SK-N-SH (cell line): ENCODE results near the gene NPIPB4. TPM values are rescaled to one million over a fixed set of nuclear protein-coding genes. Genes with fewer than 3 reads are reported as not detected.
"Not testable (repeated sequence)": the region's sequence is repeated elsewhere in the genome, so short reads cannot be mapped to it uniquely, and the experiment has no call there.

Experiments
- CTCF ChIA-PET: fragments of 300-600, 350-600 bp; formaldehyde crosslinking; extraction: SDS; loops from one replicate; lab custom pipeline; 2021; lab: Yijun Ruan, JAX
- POLR2A ChIA-PET: fragments of 350-600 bp; sonication (Branson Sonifier 250); formaldehyde crosslinking; extraction: SDS; loops from one replicate; lab custom pipeline; 2020; ENCODE audit warnings: antibody characterized with exemption, inconsistent platforms; lab: Yijun Ruan, JAX
- DNase-seq: peaks from one replicate; pipeline ENCODE4 v3.0.0; 2012
- H2AFZ ChIP-seq: fragments of 200-600 bp; sonication (generic); 2 replicates; pipeline ENCODE4 v1.8.1; 2016; ENCODE audit warnings: antibody characterized with exemption, mild to moderate bottlenecking, low read depth
- H3F3A ChIP-seq: fragments of 200-600 bp; sonication (generic); replicated peaks from 2 replicates; pipeline ENCODE3; 2016; ENCODE audit warnings: antibody characterized with exemption, mild to moderate bottlenecking; ENCODE audit not compliant: insufficient read depth
- H3K27ac ChIP-seq, 2 experiments: fragments of 200-500 bp in 1 of 2; fragments of 200-600 bp in 1 of 2; sonication (Bioruptor generic) in 1 of 2; sonication (generic), shearing (Covaris generic) in 1 of 2; 2 replicates each; pipeline versions ENCODE4 v1.5.1 to v1.6.1; 2014 to 2016; ENCODE audit warnings: low read depth in 2 of 2, inconsistent platforms in 1 of 2, low read length in 1 of 2, mild to moderate bottlenecking in 1 of 2, mixed read lengths in 1 of 2
- H3K27me3 ChIP-seq: fragments of 200-600 bp; sonication (generic), shearing (Covaris generic); 2 replicates; pipeline ENCODE4 v1.6.1; 2016; ENCODE audit warnings: mixed run types; ENCODE audit not compliant: insufficient read depth
- H3K36me3 ChIP-seq, 2 experiments: fragments of 200-500 bp in 1 of 2; fragments of 200-600 bp in 1 of 2; sonication (Bioruptor generic) in 1 of 2; sonication (generic) in 1 of 2; replicated peaks in 1 of 2; 2 replicates each; pipeline versions ENCODE3 to v1.5.1; 2014 to 2016; ENCODE audit warnings: low read length in 1 of 2, mild to moderate bottlenecking in 1 of 2; ENCODE audit not compliant: insufficient read depth in 2 of 2, control insufficient read depth in 1 of 2
- H3K4me1 ChIP-seq, 2 experiments: fragments of 200-500 bp in 1 of 2; fragments of 200-600 bp in 1 of 2; sonication (Bioruptor generic) in 1 of 2; sonication (generic), shearing (Covaris generic) in 1 of 2; 2 replicates each; pipeline versions ENCODE4 v1.5.1 to v1.6.1; 2014 to 2016; ENCODE audit warnings: low read depth in 1 of 2, low read length in 1 of 2, mixed run types in 1 of 2; ENCODE audit not compliant: insufficient read depth in 2 of 2, control insufficient read depth in 1 of 2
- H3K4me2 ChIP-seq: fragments of 200-600 bp; sonication (generic), shearing (Covaris generic); 2 replicates; pipeline ENCODE4 v1.6.1; 2017; ENCODE audit warnings: mixed run types
- H3K4me3 ChIP-seq, 2 experiments: fragments of 200-500 bp in 1 of 2; fragments of 200-600 bp in 1 of 2; sonication (Bioruptor generic) in 1 of 2; sonication (generic), shearing (Covaris generic) in 1 of 2; 2 replicates each; pipeline versions ENCODE4 v1.5.1 to v1.8.1; 2014 to 2016; ENCODE audit warnings: low read depth in 2 of 2, inconsistent platforms in 1 of 2, low read length in 1 of 2, mild to moderate bottlenecking in 1 of 2, mixed read lengths in 1 of 2, moderate library complexity in 1 of 2
- H3K79me2 ChIP-seq: fragments of 200-600 bp; sonication (generic); 2 replicates; pipeline ENCODE4 v1.8.1; 2017; ENCODE audit warnings: mild to moderate bottlenecking; ENCODE audit not compliant: insufficient read depth
- H3K9ac ChIP-seq: fragments of 200-600 bp; sonication (generic); 2 replicates; pipeline ENCODE4 v1.6.1; 2017; ENCODE audit warnings: mixed run types
- H3K9me2 ChIP-seq: fragments of 200-600 bp; sonication (generic); 2 replicates; pipeline ENCODE4 v1.6.1; 2017; ENCODE audit warnings: mixed run types
- H3K9me3 ChIP-seq: fragments of 200-600 bp; sonication (generic); 2 replicates; pipeline ENCODE4 v1.6.1; 2017; ENCODE audit warnings: mixed run types, mild to moderate bottlenecking, moderate library complexity
- H4K20me1 ChIP-seq: fragments of 200-600 bp; sonication (generic); 2 replicates; pipeline ENCODE4 v1.6.1; 2017; ENCODE audit warnings: mild to moderate bottlenecking, mixed run types; ENCODE audit not compliant: insufficient read depth
- CHD2 ChIP-seq: fragments of 150-350 bp; IDR thresholded peaks from 2 replicates; pipeline ENCODE4 v1.6.1; 2018; ENCODE audit warnings: low read length; ENCODE audit not compliant: partially characterized antibody
- ELF1 ChIP-seq: IDR thresholded peaks from 2 replicates; pipeline ENCODE4 v1.4.0; 2012
- GABPA ChIP-seq: IDR thresholded peaks from 2 replicates; pipeline ENCODE4 v1.4.0; 2012; ENCODE audit warnings: low read depth, mild to moderate bottlenecking
- MXI1 ChIP-seq: IDR thresholded peaks from 2 replicates; pipeline ENCODE4 v1.6.1; 2012; ENCODE audit warnings: mild to moderate bottlenecking, low read depth, low read length, improper control_type of control experiment
- POLR2AphosphoS5 ChIP-seq: IDR thresholded peaks from 2 replicates; pipeline ENCODE4 v1.6.1; 2012; ENCODE audit warnings: low read depth, low read length
- TAF1 ChIP-seq: IDR thresholded peaks from 2 replicates; pipeline ENCODE4 v1.6.1; 2012; ENCODE audit warnings: low read depth, mild to moderate bottlenecking, low read length, moderate library complexity, borderline replicate concordance
- YY1 ChIP-seq: IDR thresholded peaks from 2 replicates; pipeline ENCODE4 v1.4.0; 2012; ENCODE audit warnings: low read depth, mild to moderate bottlenecking
- WGBS: methylation state at CpG from one replicate; pipeline ENCODE4 v1.1.6; 2017; ENCODE audit warnings: low lambda C conversion rate; 5-methylcytosine and 5-hydroxymethylcytosine counted together
- polyA plus RNA-seq, 3 experiments: library from polyadenylated mRNA; depleted of rRNA; stranded (reverse); fragments of >200 nt; gene quantifications; 2 replicates each; pipeline ENCODE4 v1.2.3, GENCODE V29; 2012
- TF ChIP-seq, protein P1 (sequence below): IDR thresholded peaks from 2 replicates; pipeline ENCODE4 v1.4.0; 2012; ENCODE audit warnings: low read depth

The NPIPB4 gene
- polyA plus RNA-seq, 1 of the 3 experiments (the other 2 are of a cell fraction) = 16.1 TPM

DNA sequence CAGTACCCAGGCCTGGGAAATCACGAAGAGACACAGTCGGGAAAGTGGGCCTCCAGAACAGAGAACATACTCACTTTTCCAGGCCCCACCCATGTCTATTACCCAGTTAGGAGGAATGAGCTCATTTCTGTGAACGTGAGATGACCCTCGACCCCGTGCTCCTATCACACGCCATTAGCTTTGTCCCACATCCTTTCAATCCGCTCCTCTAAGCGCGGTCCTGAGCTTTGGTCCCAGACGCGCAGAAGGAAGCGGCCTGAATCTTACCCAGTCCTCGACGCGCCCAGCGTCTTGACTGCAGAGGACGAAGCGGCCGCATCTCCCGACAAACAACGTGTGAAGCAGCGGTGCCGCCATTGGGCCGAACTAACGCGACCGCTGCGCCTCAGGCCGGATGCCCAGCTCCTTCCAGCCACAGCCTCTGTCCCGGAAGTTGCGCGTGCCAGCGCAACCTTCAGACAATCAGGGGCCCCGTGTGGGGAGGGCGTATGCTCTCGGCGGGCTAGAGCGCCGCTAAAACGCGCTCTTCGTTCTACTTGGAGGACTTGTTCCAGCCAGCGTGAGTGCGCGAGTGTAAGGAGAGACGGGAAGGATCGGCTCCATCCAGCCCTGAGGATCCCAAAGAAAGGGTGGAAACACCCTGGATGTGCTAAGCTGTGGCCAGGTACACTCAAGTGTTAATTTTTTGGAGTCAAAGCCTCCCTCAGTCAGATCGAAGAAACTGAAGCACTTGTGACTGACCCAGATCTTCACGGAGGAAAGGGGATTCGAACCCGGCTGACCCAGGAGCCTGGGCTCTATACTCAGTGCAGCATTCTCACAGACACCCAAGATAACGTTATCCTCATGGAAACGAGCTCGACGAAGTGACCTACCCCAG lies 37.3 kb downstream of the NPIPB4 start:
- H3K9me3 ChIP-seq, CTCF ChIA-PET, H3K4me1 ChIP-seq, H3K9me2 ChIP-seq, H3F3A ChIP-seq, H3K36me3 ChIP-seq, H3K27me3 ChIP-seq, POLR2A ChIA-PET, H3K79me2 ChIP-seq, H4K20me1 ChIP-seq: not testable (repeated sequence)
- peak overlapping the region; percentile 95 for H2AFZ ChIP-seq
- peak overlapping the region; percentile 61 to 68 for H3K4me3 ChIP-seq
- peak; percentile 68 for DNase-seq
- peak overlapping the region; percentile 15 to 86; a peak in 2 of 4 replicates for H3K27ac ChIP-seq
- peak overlapping the region; percentile 75 for H3K4me2 ChIP-seq
- 13% methylated on average over 33 of the region's 55 CpGs for WGBS
- peak overlapping the region; percentile 74; the same call in 1 of the 2 replicates for H3K9ac ChIP-seq
- TF ChIP-seq CHD2 (peak; percentile 54), YY1 (peak; percentile 79), GABPA (peak; percentile 68), MXI1 (peak; percentile 70), TAF1 (peak; percentile 71), ELF1 (0 out of 2 replicates have a peak, but pooled peaks have one; percentile 45), POLR2AphosphoS5 (peak; percentile 76)
- TF ChIP-seq, protein P1, sequence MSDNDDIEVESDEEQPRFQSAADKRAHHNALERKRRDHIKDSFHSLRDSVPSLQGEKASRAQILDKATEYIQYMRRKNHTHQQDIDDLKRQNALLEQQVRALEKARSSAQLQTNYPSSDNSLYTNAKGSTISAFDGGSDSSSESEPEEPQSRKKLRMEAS = peak; percentile 94; the same call in 1 of the 2 replicates

DNA sequence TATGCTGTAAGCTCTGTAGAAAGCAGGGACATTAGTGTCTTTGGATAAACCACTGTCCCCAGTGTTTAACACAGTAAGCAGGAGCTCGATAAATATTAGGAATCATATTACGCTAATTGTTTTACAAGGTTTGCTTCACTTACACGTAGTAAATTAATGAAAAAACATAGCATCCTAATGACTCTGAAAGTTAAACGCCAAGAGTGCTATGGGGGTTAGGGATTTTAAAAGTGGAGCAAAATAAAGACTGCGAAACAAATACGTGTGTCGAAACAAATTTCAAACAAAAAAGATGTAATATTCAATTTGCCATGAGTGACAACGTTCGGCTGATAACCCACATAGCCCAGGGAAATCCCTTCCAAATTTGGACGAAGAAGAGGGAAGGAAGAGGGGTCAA lies 37.9 kb downstream of the NPIPB4 start:
- H3K27ac ChIP-seq, H3K79me2 ChIP-seq, H3K36me3 ChIP-seq, H3F3A ChIP-seq, POLR2A ChIA-PET, H3K4me1 ChIP-seq, CTCF ChIA-PET, H3K9me3 ChIP-seq, H3K9me2 ChIP-seq, DNase-seq, H4K20me1 ChIP-seq, H3K27me3 ChIP-seq: not testable (repeated sequence)
- H3K9ac ChIP-seq = peak overlapping the region; percentile 74; the same call in 1 of the 2 replicates
- WGBS = 30% methylated on average over 10 of the region's 10 CpGs
- peak overlapping the region; percentile 95 for H2AFZ ChIP-seq
- H3K4me3 ChIP-seq = peak overlapping the region; percentile 61 to 68
- peak overlapping the region; percentile 75 for H3K4me2 ChIP-seq

DNA sequence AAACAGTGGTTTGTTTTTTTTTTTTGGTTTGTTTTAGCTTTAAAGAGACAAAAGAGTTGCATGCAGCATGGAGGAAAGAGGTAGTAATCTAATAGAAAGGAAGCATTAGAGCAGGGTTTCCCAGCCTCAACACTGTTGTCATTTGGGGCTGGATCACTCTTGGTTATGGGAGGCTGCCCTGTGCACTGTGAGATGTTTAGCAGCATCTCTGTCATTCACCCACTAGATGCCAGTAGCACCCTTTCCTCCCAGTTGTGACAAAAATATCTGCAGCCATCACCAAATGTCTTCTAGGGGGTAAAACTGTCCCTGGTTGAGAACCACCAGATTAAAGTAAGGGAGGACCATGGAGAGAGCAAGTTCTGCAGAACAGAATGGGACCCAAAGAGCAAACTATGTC lies 40.5 kb downstream of the NPIPB4 start:
- H3K9me2 ChIP-seq, H2AFZ ChIP-seq, H3K36me3 ChIP-seq, POLR2A ChIA-PET, H3F3A ChIP-seq, H3K79me2 ChIP-seq, H3K9ac ChIP-seq, H3K4me2 ChIP-seq, H3K27me3 ChIP-seq, H4K20me1 ChIP-seq, DNase-seq, H3K9me3 ChIP-seq, CTCF ChIA-PET, H3K27ac ChIP-seq, H3K4me1 ChIP-seq, H3K4me3 ChIP-seq: not testable (repeated sequence)

DNA sequence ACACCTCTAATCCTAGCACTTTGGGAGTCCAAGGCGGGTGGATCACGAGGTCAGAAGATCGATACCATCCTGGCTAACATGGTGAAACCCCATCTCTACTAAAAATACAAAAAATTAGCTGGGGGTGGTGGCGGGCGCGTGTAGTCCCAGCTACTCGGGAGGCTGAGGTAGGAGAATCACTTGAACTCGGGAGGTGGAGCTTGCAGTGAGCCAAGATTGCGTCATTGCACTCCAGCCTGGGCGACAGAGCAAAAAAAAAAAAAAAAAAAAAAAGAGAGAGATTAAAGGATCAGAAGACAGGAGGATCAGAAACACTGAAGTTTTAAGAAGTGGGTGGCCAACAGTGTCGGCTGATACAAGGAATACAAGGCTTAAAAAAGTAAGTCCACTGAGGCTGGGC lies 41.9 kb downstream of the NPIPB4 start:
- H2AFZ ChIP-seq, H3K4me3 ChIP-seq, H3K27me3 ChIP-seq, H3F3A ChIP-seq, POLR2A ChIA-PET, CTCF ChIA-PET, H3K4me2 ChIP-seq, H3K9me2 ChIP-seq, H4K20me1 ChIP-seq, H3K9me3 ChIP-seq, H3K36me3 ChIP-seq, DNase-seq, H3K9ac ChIP-seq, H3K27ac ChIP-seq, H3K4me1 ChIP-seq, H3K79me2 ChIP-seq: not testable (repeated sequence)
- 97% methylated on average over 11 of the region's 11 CpGs for WGBS

DNA sequence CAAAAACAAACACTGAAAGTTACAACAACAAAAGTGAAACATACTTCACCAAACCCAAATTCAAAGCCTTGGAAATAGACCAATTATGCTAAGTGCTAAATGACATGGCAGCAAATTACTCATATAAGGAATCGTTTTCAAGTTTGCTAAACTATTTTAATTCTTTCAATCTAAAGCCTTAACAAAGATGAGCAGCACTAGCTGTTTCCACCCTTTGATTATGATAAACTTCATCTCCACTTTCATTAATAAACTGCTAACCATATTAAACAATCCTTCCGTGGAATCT lies 55.2 kb downstream of the NPIPB4 start:
- H3K79me2 ChIP-seq, H3K4me2 ChIP-seq, H3K4me3 ChIP-seq, H3K4me1 ChIP-seq, POLR2A ChIA-PET, H4K20me1 ChIP-seq, H3K27me3 ChIP-seq, H3K27ac ChIP-seq, H3K9me2 ChIP-seq, H3K36me3 ChIP-seq, DNase-seq, H2AFZ ChIP-seq, H3F3A ChIP-seq, H3K9me3 ChIP-seq, H3K9ac ChIP-seq: not testable (repeated sequence)
- CTCF ChIA-PET = interaction anchor here (0.6 to 0.7 kb wide), 2 partner anchors 93 to 126 kb away, joined by 3 to 4 read pairs; no protein-coding TSS in a partner anchor
- 69% methylated on average over 2 of the region's 2 CpGs for WGBS
